Measurements from ENCODE around the gene EEF1B2.

DNA sequence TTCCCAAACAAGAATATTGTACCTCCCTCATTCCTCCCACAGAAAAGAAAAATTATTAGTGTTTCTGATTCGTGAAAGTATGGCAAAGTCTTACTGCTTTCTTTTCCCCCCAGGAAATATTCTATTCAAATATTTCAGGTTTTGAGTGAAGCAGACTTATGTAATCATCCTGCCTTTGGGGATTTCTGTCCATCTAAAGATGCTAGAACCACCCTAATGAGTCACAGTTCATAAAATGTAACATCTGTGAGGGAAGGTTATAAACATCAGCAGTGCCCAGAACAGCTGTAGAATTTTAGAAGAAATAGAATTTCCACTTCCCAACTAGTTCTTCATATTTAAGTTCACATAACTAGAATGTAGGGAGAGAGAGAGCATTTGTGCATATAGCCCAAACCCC is 39.0 kb downstream of the EEF1B2 start:
- TF ChIP-seq, protein P1, sequence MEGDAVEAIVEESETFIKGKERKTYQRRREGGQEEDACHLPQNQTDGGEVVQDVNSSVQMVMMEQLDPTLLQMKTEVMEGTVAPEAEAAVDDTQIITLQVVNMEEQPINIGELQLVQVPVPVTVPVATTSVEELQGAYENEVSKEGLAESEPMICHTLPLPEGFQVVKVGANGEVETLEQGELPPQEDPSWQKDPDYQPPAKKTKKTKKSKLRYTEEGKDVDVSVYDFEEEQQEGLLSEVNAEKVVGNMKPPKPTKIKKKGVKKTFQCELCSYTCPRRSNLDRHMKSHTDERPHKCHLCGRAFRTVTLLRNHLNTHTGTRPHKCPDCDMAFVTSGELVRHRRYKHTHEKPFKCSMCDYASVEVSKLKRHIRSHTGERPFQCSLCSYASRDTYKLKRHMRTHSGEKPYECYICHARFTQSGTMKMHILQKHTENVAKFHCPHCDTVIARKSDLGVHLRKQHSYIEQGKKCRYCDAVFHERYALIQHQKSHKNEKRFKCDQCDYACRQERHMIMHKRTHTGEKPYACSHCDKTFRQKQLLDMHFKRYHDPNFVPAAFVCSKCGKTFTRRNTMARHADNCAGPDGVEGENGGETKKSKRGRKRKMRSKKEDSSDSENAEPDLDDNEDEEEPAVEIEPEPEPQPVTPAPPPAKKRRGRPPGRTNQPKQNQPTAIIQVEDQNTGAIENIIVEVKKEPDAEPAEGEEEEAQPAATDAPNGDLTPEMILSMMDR (optimal IDR thresholded peaks at IDR 0.05 in 1 of 3, IDR thresholded peaks at IDR 0.05 in 1 of 3, conservative IDR thresholded peaks at IDR 0.05 in 1 of 3; ENCODE audit: extremely low read depth in 1 of 3, insufficient read depth in 2 of 3, low read length in 3 of 3): no peak
- no peak for TF ChIP-seq EZH2 (IDR thresholded peaks at IDR 0.05; ENCODE audit: low read length)
